EL (cell line): ENCODE data around the gene RRBP1.
"Not testable (repeated sequence)": the region's sequence is repeated elsewhere in the genome, so short reads cannot be mapped to it uniquely, and the experiment has no call there.

Source experiments
- DNase-seq: peaks from one replicate; pipeline ENCODE4 v3.0.0-alpha.2; 2016

Gene RRBP1

GRCh38 chr20:17707951-17708350 lies 25.9 kb upstream of the RRBP1 start:
- DNase-seq = not testable (repeated sequence)

GRCh38 chr20:17706632-17707031 lies 24.6 kb upstream of the RRBP1 start:
- no peak for DNase-seq

GRCh38 chr20:17705916-17706315 lies 23.9 kb upstream of the RRBP1 start:
- DNase-seq = no peak

- no peak for DNase-seq
These were observed 22.7 kb upstream of the RRBP1 start for GRCh38 chr20:17704589-17705317.

- no peak for DNase-seq
These were observed 19.8 kb upstream of the RRBP1 start for GRCh38 chr20:17701826-17702225.

GRCh38 chr20:17700637-17701036 lies 18.6 kb upstream of the RRBP1 start:
- no peak for DNase-seq

- no peak for DNase-seq
These were observed 17.9 kb upstream of the RRBP1 start, which contains the start of gene BANF2 for GRCh38 chr20:17699931-17700351. TSS of gene BANF2 (plus strand) at chr20:17699966. CDS start at chr20:17725026, 25,060 bp downstream.

GRCh38 chr20:17698384-17698783 lies 16.3 kb upstream of the RRBP1 start:
- DNase-seq = no peak

- no peak for DNase-seq
These were observed 15.1 kb upstream of the RRBP1 start for GRCh38 chr20:17697171-17697570.

- no peak for DNase-seq
These were observed 14.2 kb upstream of the RRBP1 start for GRCh38 chr20:17696287-17696686.

GRCh38 chr20:17694767-17695166 lies 12.7 kb upstream of the RRBP1 start:
- DNase-seq = no peak

- DNase-seq = no peak
These were observed 11.5 kb upstream of the RRBP1 start for GRCh38 chr20:17693444-17694001.

- DNase-seq = no peak
These were observed 9.7 kb upstream of the RRBP1 start for GRCh38 chr20:17691758-17692157.

GRCh38 chr20:17690144-17690543 lies 8.1 kb upstream of the RRBP1 start:
- no peak for DNase-seq

GRCh38 chr20:17688965-17689364 lies 6.9 kb upstream of the RRBP1 start:
- no peak for DNase-seq

GRCh38 chr20:17687800-17688199 lies 5.8 kb upstream of the RRBP1 start:
- DNase-seq = no peak

GRCh38 chr20:17685168-17685567 lies 3.1 kb upstream of the RRBP1 start:
- no peak for DNase-seq

- DNase-seq = no peak
These were observed 2.2 kb upstream of the RRBP1 start for GRCh38 chr20:17684077-17684888.

GRCh38 chr20:17683218-17684076 lies 1.4 kb upstream of the RRBP1 start:
- no peak for DNase-seq

GRCh38 chr20:17682889-17683198 lies 802 bp upstream of the RRBP1 start:
- no peak for DNase-seq

GRCh38 chr20:17681726-17682102 lies 328 bp downstream of the RRBP1 start:
- DNase-seq = no peak

GRCh38 chr20:17680836-17681725 lies 961 bp downstream of the RRBP1 start:
- DNase-seq = peak; percentile 74
